ENCODE measurements around the gene FBXO46. TPM values are rescaled to one million over a fixed set of nuclear protein-coding genes. Genes with fewer than 3 reads are reported as not detected.
A peak's percentile ranks its signal among the peaks of the same experiment; 100 is the strongest.
"Not testable (repeated sequence)": the region's sequence is repeated elsewhere in the genome, so short reads cannot be mapped to it uniquely, and the experiment has no call there.

The FBXO46 gene
- total RNA-seq, 1 donor from 2014 or later = 13.2 TPM

- no peak for DNase-seq
These were observed 12.6 kb downstream of the FBXO46 start for GRCh38 chr19:45717983-45718650.

GRCh38 chr19:45717131-45717982, 13.3 kb downstream of the FBXO46 start:
- DNase-seq = peak; percentile 100

GRCh38 chr19:45716359-45717130, 14.2 kb downstream of the FBXO46 start:
- DNase-seq = peak; percentile 54

GRCh38 chr19:45715139-45715538, 15.6 kb downstream of the FBXO46 start:
- no peak for DNase-seq

- DNase-seq = no peak
These were observed 17.6 kb downstream of the FBXO46 start for GRCh38 chr19:45713141-45713540.

GRCh38 chr19:45712699-45713067, 18.0 kb downstream of the FBXO46 start:
- DNase-seq = no peak

GRCh38 chr19:45711851-45712698, 18.6 kb downstream of the FBXO46 start:
- no peak for DNase-seq

- no peak for DNase-seq
These were observed 20.2 kb downstream of the FBXO46 start for GRCh38 chr19:45710356-45711130.

- no peak for DNase-seq
These were observed 24.8 kb downstream of the FBXO46 start for GRCh38 chr19:45705710-45706415.

GRCh38 chr19:45705115-45705514, 25.6 kb downstream of the FBXO46 start:
- no peak for DNase-seq

GRCh38 chr19:45701676-45702075, 29.0 kb downstream of the FBXO46 start:
- DNase-seq = no peak

- peak; percentile 86 for DNase-seq
These were observed 37.4 kb downstream of the FBXO46 start for GRCh38 chr19:45693106-45693788.

- DNase-seq = peak; percentile 98
These were observed 38.2 kb downstream of the FBXO46 start, which contains the start of gene QPCTL for GRCh38 chr19:45692187-45693105. Gene QPCTL, plus strand, starts transcription at chr19:45692666. Its CDS starts 38 bp downstream, at chr19:45692704.

- DNase-seq = peak; percentile 98
These were observed 39.0 kb downstream of the FBXO46 start, which contains the start of gene SNRPD2 for GRCh38 chr19:45691516-45692186. Gene SNRPD2, minus strand, starts transcription at chr19:45691953. Its CDS starts 65 bp downstream, at chr19:45691888.

- DNase-seq = no peak
These were observed 43.1 kb downstream of the FBXO46 start for GRCh38 chr19:45687599-45687998.

GRCh38 chr19:45685045-45685444, 45.7 kb downstream of the FBXO46 start:
- not testable (repeated sequence) for DNase-seq

- DNase-seq = no peak
These were observed 47.8 kb downstream of the FBXO46 start for GRCh38 chr19:45682908-45683307.

- DNase-seq = no peak
These were observed 48.6 kb downstream of the FBXO46 start for GRCh38 chr19:45682117-45682516.

Data from tongue (tissue), 2 donors.